Endothelial cell of umbilical vein (primary cell): Measurements from ENCODE around the gene DPF3. TPM values are rescaled to one million over a fixed set of nuclear protein-coding genes. Genes with fewer than 3 reads are reported as not detected.

Source experiments
- BruUV-seq: library from RNA; stranded (reverse); fragments of 400-500 nt; replicated peaks from 2 replicates; lab custom pipeline; 2021; lab: Mats Ljungman, UMichigan
- CTCF ChIA-PET: fragments of 300-600, 350-600 bp; sonication (Branson Sonifier 250); formaldehyde crosslinking; loops from one replicate; lab custom pipeline; 2021; ENCODE audit warnings: antibody characterized with exemption, inconsistent platforms; lab: Charles Lee
- POLR2A ChIA-PET: fragments of 300-600, 350-600 bp; sonication (Branson Sonifier 250); formaldehyde crosslinking; loops from one replicate; lab custom pipeline; 2021; ENCODE audit warnings: antibody characterized with exemption, inconsistent platforms; lab: Charles Lee
- DNase-seq: peaks from one replicate; pipeline ENCODE4 v3.0.0-alpha.2; 2011; ENCODE audit warnings: low read depth, low spot score
- FAIRE-seq: peaks from 2 replicates; lab custom pipeline; 2011; peaks lifted over from hg19 to GRCh38; lab: Jason Lieb, UNC
- H2AFZ ChIP-seq: 2 replicates; pipeline ENCODE4 v1.6.0; 2012; ENCODE audit warnings: low read depth, low read length, control low read depth, inconsistent platforms
- H3K27ac ChIP-seq: 2 replicates; pipeline ENCODE4 v1.5.1; 2011; ENCODE audit warnings: low read depth, mild to moderate bottlenecking, control low read depth, low read length, moderate library complexity; ENCODE audit not compliant: insufficient read depth
- H3K27me3 ChIP-seq, 2 experiments: 2 replicates each; pipeline versions ENCODE4 v1.6.0 to v1.6.1; 2011; ENCODE audit warnings: low read length in 2 of 2, mixed read lengths in 1 of 2; ENCODE audit not compliant: control insufficient read depth in 2 of 2, insufficient read depth in 2 of 2
- H3K36me3 ChIP-seq, 2 experiments: 2 replicates in 1 of 2; 3 replicates in 1 of 2; pipeline ENCODE4 v1.5.1; 2011; ENCODE audit warnings: low read length in 2 of 2, mild to moderate bottlenecking in 1 of 2, moderate library complexity in 1 of 2; ENCODE audit not compliant: control insufficient read depth in 2 of 2, insufficient read depth in 2 of 2; ENCODE audit errors: extremely low read depth in 1 of 2
- H3K4me1 ChIP-seq: 3 replicates; pipeline ENCODE4 v1.5.1; 2011; ENCODE audit warnings: mild to moderate bottlenecking, low read length; ENCODE audit not compliant: control insufficient read depth, insufficient read depth; ENCODE audit errors: extremely low read depth
- H3K4me2 ChIP-seq: 2 replicates; pipeline ENCODE4 v1.6.1; 2011; ENCODE audit warnings: low read length, control low read depth, mixed read lengths; ENCODE audit not compliant: insufficient read depth
- H3K4me3 ChIP-seq, 3 experiments: fragments of 200-600 bp in 1 of 3; sonication (generic), shearing (Covaris generic) in 1 of 3; replicated peaks in 1 of 3; 2 replicates each; pipeline ENCODE4 v1.5.1; 2011 to 2016; ENCODE audit warnings: control low read depth in 3 of 3, low read length in 3 of 3, mild to moderate bottlenecking in 2 of 3, inconsistent platforms in 1 of 3, low read depth in 1 of 3, moderate library complexity in 1 of 3; ENCODE audit not compliant: insufficient read depth in 1 of 3
- H3K79me2 ChIP-seq: 2 replicates; pipeline ENCODE4 v1.6.0; 2012; ENCODE audit warnings: low read length, inconsistent platforms; ENCODE audit not compliant: control insufficient read depth, insufficient read depth
- H3K9ac ChIP-seq: replicated peaks from 2 replicates; pipeline ENCODE3; 2011; ENCODE audit warnings: low read length, control low read depth; ENCODE audit not compliant: insufficient read depth; ENCODE audit errors: extremely low read depth
- H3K9me1 ChIP-seq: replicated peaks from 3 replicates; pipeline ENCODE4 v1.6.0; 2011; ENCODE audit warnings: mild to moderate bottlenecking, low read length; ENCODE audit not compliant: control insufficient read depth, insufficient read depth; ENCODE audit errors: extremely low read depth
- H3K9me3 ChIP-seq: replicated peaks from 2 replicates; pipeline ENCODE4 v1.5.1; 2012; ENCODE audit warnings: low read length, inconsistent platforms; ENCODE audit not compliant: control insufficient read depth, insufficient read depth
- H4K20me1 ChIP-seq: replicated peaks from 2 replicates; pipeline ENCODE3; 2011; ENCODE audit warnings: mild to moderate bottlenecking, low read length; ENCODE audit not compliant: control insufficient read depth, insufficient read depth; ENCODE audit errors: extremely low read depth
- EZH2 ChIP-seq: IDR thresholded peaks from 2 replicates; pipeline ENCODE4 v1.6.1; 2012; ENCODE audit warnings: borderline replicate concordance, low read depth, mild to moderate bottlenecking, moderate library complexity, low read length, inconsistent platforms; ENCODE audit not compliant: severe bottlenecking
- MYC ChIP-seq: IDR thresholded peaks from one replicate; pipeline ENCODE4 v1.6.1; 2011; ENCODE audit warnings: mild to moderate bottlenecking, low read depth, low read length
- POLR2A ChIP-seq: IDR thresholded peaks from 2 replicates; pipeline ENCODE4 v1.6.1; 2012; ENCODE audit warnings: low read depth, mild to moderate bottlenecking, control low read depth, low read length
- dilution Hi-C: fragments of 300-500 bp; cut with MboI; formaldehyde crosslinking; loops from one replicate; pipeline ENCODE4 v1.15.0; 2019; ENCODE audit warnings: low sequenced_read_pairs; ENCODE audit not compliant: extremely low pct_ligation_motif_present
- intact Hi-C: fragments of 100-400 bp; cut with micrococcal nuclease; formaldehyde crosslinking; loops from one replicate; pipeline ENCODE4 v1.10.0; 2022
- polyA plus RNA-seq, 4 experiments: library from polyadenylated mRNA; depleted of rRNA in 3 of 4; stranded (reverse) in 3 of 4; unstranded in 1 of 4; fragments of >200 nt; gene quantifications; 2 replicates each; pipeline versions ENCODE4 v1.2.1 to v1.2.3, GENCODE V29; 2011 to 2012; ENCODE audit warnings: missing spikeins in 1 of 4
- total RNA-seq: library from RNA; stranded (reverse); gene quantifications from 2 replicates; pipeline ENCODE4 v1.2.3, GENCODE V29; 2021
- TF ChIP-seq, protein P1 (sequence below), 2 donors: IDR thresholded peaks; 1 replicate in 1 of 2; 2 replicates in 1 of 2; pipeline ENCODE4 v1.5.1; 2011; ENCODE audit warnings: low read length in 2 of 2, mild to moderate bottlenecking in 2 of 2, moderate library complexity in 2 of 2, control low read depth in 1 of 2, inconsistent platforms in 1 of 2, low read depth in 1 of 2; ENCODE audit not compliant: insufficient read depth in 1 of 2; ENCODE audit errors: extremely low read depth in 1 of 2

Gene DPF3
- total and polyA plus RNA-seq, 2 donors (not counting 3 experiments of a cell fraction or from before 2014, with no cell fraction given), result 2.4 to 3.5 TPM

DNA sequence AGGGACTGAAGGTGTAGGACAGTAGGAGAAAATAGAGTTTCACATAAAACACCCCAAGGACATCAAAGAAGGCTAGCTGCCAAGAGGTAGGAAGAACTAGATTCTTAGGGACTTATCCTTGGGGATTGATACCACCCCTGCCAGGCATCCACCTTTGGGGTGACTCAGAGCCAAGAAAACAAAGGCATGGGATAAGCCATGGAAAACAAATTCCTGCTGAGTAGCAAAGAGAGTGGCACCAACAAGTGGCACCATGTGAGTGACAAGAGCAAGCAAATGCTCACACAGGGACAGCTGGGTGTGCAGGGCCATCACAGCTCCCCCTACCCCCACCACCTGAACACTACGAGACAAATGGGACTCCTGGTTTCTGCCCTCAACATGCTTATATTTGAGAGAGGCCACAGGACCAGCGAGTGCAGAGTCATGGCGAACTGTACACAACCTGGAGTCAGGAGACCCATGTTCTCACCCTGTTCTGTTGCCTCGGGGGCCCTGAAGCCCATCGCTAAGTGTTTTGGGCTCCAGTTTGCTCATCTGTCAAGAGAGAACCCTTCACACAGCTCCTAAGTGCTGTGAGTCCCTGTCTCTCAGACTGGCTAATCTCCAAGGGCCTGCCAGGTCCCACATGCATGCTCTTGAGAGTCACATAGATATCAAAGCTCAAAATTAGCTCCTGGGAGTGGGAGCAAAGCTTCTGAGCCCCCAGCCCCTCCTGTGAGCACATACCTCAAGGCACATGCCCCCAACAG is 91.9 kb downstream of the DPF3 start:
- intact Hi-C loops, result loop anchor here (1.0 to 2.0 kb wide), 5 partner anchors 82 to 285 kb away; partner anchors contain the start of gene DPF3
- BruUV-seq, result TSS peak; percentile 97
- H4K20me1 ChIP-seq, result no peaks in the 10 kb centered on the region
- no peak overlapping the region for H3K4me3 ChIP-seq
- peak overlapping the region; percentile 95 for H3K27ac ChIP-seq
- TF ChIP-seq POLR2A, result no peak
- no peak for TF ChIP-seq EZH2
- TF ChIP-seq, protein P1, sequence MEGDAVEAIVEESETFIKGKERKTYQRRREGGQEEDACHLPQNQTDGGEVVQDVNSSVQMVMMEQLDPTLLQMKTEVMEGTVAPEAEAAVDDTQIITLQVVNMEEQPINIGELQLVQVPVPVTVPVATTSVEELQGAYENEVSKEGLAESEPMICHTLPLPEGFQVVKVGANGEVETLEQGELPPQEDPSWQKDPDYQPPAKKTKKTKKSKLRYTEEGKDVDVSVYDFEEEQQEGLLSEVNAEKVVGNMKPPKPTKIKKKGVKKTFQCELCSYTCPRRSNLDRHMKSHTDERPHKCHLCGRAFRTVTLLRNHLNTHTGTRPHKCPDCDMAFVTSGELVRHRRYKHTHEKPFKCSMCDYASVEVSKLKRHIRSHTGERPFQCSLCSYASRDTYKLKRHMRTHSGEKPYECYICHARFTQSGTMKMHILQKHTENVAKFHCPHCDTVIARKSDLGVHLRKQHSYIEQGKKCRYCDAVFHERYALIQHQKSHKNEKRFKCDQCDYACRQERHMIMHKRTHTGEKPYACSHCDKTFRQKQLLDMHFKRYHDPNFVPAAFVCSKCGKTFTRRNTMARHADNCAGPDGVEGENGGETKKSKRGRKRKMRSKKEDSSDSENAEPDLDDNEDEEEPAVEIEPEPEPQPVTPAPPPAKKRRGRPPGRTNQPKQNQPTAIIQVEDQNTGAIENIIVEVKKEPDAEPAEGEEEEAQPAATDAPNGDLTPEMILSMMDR (IDR thresholded peaks at IDR 0.05; ENCODE audit: extremely low read depth in 1 of 2, insufficient read depth in 1 of 2, low read depth in 1 of 2, low read length in 2 of 2), result no peak
- no peak for TF ChIP-seq MYC
- no peaks in the 10 kb centered on the region for H3K9me1 ChIP-seq
- no peak for FAIRE-seq
- ChIA-PET POLR2A (no interaction called here), CTCF (interaction anchor here (0.5 to 1.3 kb wide), 3 partner anchors 92 to 203 kb away, joined by 3 to 4 read pairs (median 4); partner anchors contain the start of gene DPF3)
- H3K9ac ChIP-seq, result peak overlapping the region; percentile 44
- no peaks in the 10 kb centered on the region for H3K9me3 ChIP-seq
- dilution Hi-C loops, result no loop called here
- no peaks in the 10 kb centered on the region for H3K36me3 ChIP-seq
- H2AFZ ChIP-seq, result no peak overlapping the region
- peaks cover 22% of the 10 kb centered on the region for H3K4me1 ChIP-seq
- DNase-seq, result peak; percentile 6
- H3K4me2 ChIP-seq, result peak overlapping the region; percentile 37
- peaks cover 2% of the 10 kb centered on the region for H3K79me2 ChIP-seq
- no peaks in the 10 kb centered on the region for H3K27me3 ChIP-seq
